ENCODE data around the gene AKR7A2. TPM values are rescaled to one million over a fixed set of nuclear protein-coding genes. Genes with fewer than 3 reads are reported as not detected.

Gene AKR7A2
- polyA plus RNA-seq, 2 donors = 9.4 to 52.6 TPM

DNA sequence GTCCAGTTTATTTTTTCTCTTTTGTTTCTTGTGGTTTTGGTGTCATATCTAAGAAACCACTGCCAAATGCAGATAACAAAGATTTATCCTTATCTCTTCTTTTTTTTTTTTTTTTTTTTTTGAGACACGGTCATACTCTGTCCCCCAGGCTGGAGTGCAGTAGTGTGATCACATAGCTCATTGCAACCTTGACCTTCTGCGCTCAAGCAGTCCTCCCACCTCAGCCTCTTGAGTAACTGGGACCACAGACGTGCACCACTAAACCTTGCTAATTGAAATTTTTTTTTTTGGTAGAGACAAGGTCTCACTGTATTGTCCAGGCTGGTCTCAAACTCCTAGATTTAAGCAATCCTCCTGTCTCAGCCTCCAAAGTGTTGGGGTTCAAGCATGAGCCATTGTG is 9.1 kb upstream of the AKR7A2 start:
- Histone ChIP-seq H3K4me3 (ENCODE audit: low read depth in 1 of 2, low read length in 2 of 2) (no peak overlapping the region), H3K9me3 (ENCODE audit: control insufficient read depth in 2 of 2, insufficient read depth in 1 of 2, low read depth in 1 of 2, low read length in 1 of 2) (no peaks in the 10 kb centered on the region), H3K27me3 (ENCODE audit: control insufficient read depth in 1 of 2, insufficient read depth in 2 of 2, low read length in 2 of 2) (no peaks in the 10 kb centered on the region), H3K27ac (ENCODE audit: low read depth in 2 of 2, low read length in 1 of 2) (no peak overlapping the region), H3K4me1 (ENCODE audit: control insufficient read depth in 2 of 2, insufficient read depth in 2 of 2, low read length in 1 of 2) (no peaks in the 10 kb centered on the region), H3K36me3 (ENCODE audit: control insufficient read depth in 2 of 2, insufficient read depth in 2 of 2, low read length in 1 of 2) (peaks cover 13 to 27% of the 10 kb centered on the region in 2 donors)
- WGBS, 2 donors = 90 to 94% methylated on average over 2 to 3 of the region's 3 CpGs

GRCh38 chr1:19319196-19319595 is 7.3 kb upstream of the AKR7A2 start:
- H3K36me3 ChIP-seq (ENCODE audit: control insufficient read depth in 2 of 2, insufficient read depth in 2 of 2, low read length in 1 of 2) = peaks cover 4 to 14% of the 10 kb centered on the region in 2 donors
- no peaks in the 10 kb centered on the region for H3K9me3 ChIP-seq (ENCODE audit: control insufficient read depth in 2 of 2, insufficient read depth in 1 of 2, low read depth in 1 of 2, low read length in 1 of 2)
- WGBS, 2 donors = 87 to 92% methylated on average over 3 of the region's 3 CpGs
- H3K4me3 ChIP-seq (ENCODE audit: low read depth in 1 of 2, low read length in 2 of 2) = no peak overlapping the region
- peaks cover 0 to 6% of the 10 kb centered on the region in 2 donors for H3K4me1 ChIP-seq (ENCODE audit: control insufficient read depth in 2 of 2, insufficient read depth in 2 of 2, low read length in 1 of 2)
- H3K27ac ChIP-seq (ENCODE audit: low read depth in 2 of 2, low read length in 1 of 2) = no peak overlapping the region
- H3K27me3 ChIP-seq (ENCODE audit: control insufficient read depth in 1 of 2, insufficient read depth in 2 of 2, low read length in 2 of 2) = no peaks in the 10 kb centered on the region

DNA sequence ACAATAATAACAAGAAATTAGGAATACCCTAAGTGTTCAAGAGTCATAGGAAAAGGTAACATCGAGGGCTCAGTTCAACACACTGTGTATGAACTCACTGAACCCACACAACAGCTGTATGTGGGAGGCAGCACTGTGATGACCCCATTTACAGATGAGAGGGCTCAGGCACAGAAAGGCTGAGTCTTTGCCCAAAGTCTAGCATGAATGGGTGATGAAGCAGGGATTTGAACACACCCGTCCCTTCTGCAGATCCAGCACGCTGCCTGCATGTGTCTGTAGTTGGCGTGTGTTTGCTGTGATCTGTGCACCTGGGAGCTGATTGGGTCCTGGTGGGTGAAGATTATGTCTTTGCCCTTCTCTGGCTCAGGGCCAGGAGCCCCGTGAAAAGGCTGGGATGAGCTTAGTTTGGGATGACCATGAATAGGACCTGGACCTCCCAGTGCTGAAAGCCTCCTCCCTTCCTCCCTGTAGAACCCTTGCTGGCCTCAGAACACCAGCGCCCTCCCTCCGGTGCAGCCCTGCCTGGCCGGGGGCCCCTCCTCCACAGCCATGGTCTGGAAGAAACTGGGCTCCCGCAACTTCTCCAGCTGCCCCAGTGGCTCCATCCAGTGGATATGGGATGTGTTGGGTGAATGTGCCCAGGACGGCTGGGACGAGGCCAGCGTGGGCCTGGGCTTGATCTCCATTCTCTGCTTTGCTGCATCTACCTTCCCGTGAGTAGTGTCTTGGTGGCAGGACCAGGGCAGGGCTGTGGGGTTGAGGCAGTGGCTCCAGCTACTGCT is 5.4 kb upstream of the AKR7A2 start:
- no peak overlapping the region for H3K27ac ChIP-seq (ENCODE audit: low read depth in 2 of 2, low read length in 1 of 2)
- H3K9me3 ChIP-seq (ENCODE audit: control insufficient read depth in 2 of 2, insufficient read depth in 1 of 2, low read depth in 1 of 2, low read length in 1 of 2) = no peaks in the 10 kb centered on the region
- H3K4me1 ChIP-seq (ENCODE audit: control insufficient read depth in 2 of 2, insufficient read depth in 2 of 2, low read length in 1 of 2) = peaks cover 4 to 22% of the 10 kb centered on the region in 2 donors
- H3K27me3 ChIP-seq (ENCODE audit: control insufficient read depth in 1 of 2, insufficient read depth in 2 of 2, low read length in 2 of 2) = no peaks in the 10 kb centered on the region
- no peak overlapping the region for H3K4me3 ChIP-seq (ENCODE audit: low read depth in 1 of 2, low read length in 2 of 2)
- H3K36me3 ChIP-seq (ENCODE audit: control insufficient read depth in 2 of 2, insufficient read depth in 2 of 2, low read length in 1 of 2) = peaks cover 0 to 7% of the 10 kb centered on the region in 2 donors
- 84% methylated on average over 11 to 13 of the region's 13 CpGs for whole genome bisulfite sequencing, 2 donors

DNA sequence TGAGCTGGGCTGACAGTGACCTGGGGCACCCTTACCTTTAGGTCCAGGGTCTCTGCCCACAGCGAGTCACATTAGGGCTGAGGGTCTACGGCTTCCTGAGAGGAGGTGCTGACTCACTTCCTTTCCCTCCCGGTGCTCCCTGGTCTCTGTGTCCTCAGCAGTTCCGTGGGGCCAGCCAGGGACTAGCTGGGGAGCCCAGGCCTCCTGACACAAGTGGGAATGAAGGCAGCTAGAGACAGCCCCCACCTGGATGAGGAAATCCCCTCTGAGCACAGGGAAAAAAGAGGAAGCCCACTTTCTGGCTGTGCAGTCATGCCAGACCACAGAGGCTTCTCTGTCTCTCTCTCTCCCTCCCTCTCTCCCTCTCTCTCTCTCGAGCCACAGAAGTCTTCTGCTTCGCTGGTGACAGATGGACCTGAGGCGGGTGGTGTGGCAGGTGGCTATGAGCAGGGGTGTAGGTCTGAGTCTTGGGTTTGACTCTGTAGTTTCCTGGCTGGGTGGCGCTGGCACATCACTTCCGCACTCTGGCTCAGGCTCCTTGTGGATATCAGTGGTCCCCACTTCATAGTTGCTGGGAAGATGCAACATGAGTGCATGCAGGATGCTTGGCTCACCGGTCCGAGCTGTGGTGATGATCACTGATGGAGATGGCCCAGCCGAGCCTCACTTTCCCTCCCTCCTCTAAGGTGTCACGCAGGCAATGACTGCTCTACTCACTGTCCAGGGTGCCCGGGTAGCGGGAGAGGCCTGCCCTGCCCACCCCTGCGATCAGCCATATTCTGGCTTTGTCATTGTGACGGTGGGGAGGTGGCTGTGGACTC is 3.6 kb upstream of the AKR7A2 start:
- H3K36me3 ChIP-seq (ENCODE audit: control insufficient read depth in 2 of 2, insufficient read depth in 2 of 2, low read length in 1 of 2) = peaks cover 0 to 6% of the 10 kb centered on the region in 2 donors
- peaks cover 4 to 25% of the 10 kb centered on the region in 2 donors for H3K4me1 ChIP-seq (ENCODE audit: control insufficient read depth in 2 of 2, insufficient read depth in 2 of 2, low read length in 1 of 2)
- no peak overlapping the region for H3K4me3 ChIP-seq (ENCODE audit: low read depth in 1 of 2, low read length in 2 of 2)
- H3K9me3 ChIP-seq (ENCODE audit: control insufficient read depth in 2 of 2, insufficient read depth in 1 of 2, low read depth in 1 of 2, low read length in 1 of 2) = no peaks in the 10 kb centered on the region
- WGBS, 2 donors = 70 to 79% methylated on average over 16 to 17 of the region's 17 CpGs
- H3K27me3 ChIP-seq (ENCODE audit: control insufficient read depth in 1 of 2, insufficient read depth in 2 of 2, low read length in 2 of 2) = no peaks in the 10 kb centered on the region
- no peak overlapping the region for H3K27ac ChIP-seq (ENCODE audit: low read depth in 2 of 2, low read length in 1 of 2)

DNA sequence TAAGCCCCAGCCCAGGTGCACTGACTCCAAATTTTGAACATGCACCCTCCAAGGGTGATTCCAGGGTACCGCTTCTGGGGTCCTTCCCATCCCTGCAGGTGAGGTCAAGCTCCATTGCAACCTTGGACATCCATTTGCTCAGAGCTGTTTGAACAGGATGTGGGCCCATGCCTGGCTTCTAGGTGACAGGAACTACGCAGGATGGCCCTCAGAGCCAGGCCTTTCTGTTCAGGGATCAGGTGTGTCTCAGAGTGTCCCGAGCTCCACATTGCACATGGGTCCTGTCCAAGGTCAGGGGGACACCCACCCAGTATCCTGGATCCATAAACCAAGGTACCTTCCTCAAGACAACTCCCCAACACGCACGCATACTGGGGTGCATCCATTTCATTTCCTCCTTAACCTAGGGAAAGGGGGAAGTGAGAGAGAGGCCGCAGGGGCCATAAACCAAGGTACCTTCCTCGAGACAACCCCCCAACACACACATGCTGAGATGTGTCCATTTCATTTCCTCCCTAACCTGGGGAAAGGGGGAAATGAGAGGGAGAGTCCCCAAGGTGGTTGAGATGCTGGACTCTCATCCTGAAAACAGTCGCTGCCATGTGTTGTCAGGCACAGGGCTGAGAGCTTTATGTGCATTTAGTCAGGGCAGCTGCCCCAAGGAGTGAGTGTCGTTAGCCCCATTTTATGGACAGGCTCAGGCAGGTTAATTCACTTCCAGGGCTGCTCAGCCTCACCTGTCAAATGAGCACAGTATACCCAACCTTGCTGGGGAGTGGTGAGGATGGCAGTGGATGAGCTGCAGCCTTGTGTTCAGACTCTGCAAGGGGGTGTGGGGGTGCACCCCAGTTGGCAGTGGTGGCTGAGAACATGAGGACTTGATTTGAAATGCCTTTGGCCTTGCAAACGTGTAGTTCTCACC is 2.3 kb upstream of the AKR7A2 start:
- WGBS, 2 donors = 79 to 85% methylated on average over 10 of the region's 10 CpGs
- no peaks in the 10 kb centered on the region for H3K27me3 ChIP-seq (ENCODE audit: control insufficient read depth in 1 of 2, insufficient read depth in 2 of 2, low read length in 2 of 2)
- H3K9me3 ChIP-seq (ENCODE audit: control insufficient read depth in 2 of 2, insufficient read depth in 1 of 2, low read depth in 1 of 2, low read length in 1 of 2) = no peaks in the 10 kb centered on the region
- H3K4me3 ChIP-seq (ENCODE audit: low read depth in 1 of 2, low read length in 2 of 2) = no peak overlapping the region
- H3K4me1 ChIP-seq (ENCODE audit: control insufficient read depth in 2 of 2, insufficient read depth in 2 of 2, low read length in 1 of 2) = peaks cover 4 to 26% of the 10 kb centered on the region in 2 donors
- H3K27ac ChIP-seq (ENCODE audit: low read depth in 2 of 2, low read length in 1 of 2) = no peak overlapping the region
- peaks cover 0 to 6% of the 10 kb centered on the region in 2 donors for H3K36me3 ChIP-seq (ENCODE audit: control insufficient read depth in 2 of 2, insufficient read depth in 2 of 2, low read length in 1 of 2)

DNA sequence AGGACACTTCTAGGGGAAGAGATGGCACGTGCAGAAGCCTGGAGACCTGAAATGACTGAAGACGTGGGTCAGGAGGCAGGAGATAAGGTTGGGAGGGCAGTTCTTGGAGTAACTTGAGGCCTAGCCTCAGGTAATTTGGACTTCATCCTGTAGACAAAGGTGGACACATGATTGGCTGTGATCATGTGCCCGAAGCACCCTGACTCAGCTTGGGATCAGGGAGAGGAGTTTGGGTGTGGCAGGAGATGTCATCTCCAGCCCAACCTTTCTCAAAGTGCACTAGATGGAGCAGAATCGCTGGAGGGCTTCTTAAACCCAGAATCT is 1.7 kb upstream of the AKR7A2 start:
- H3K9me3 ChIP-seq (ENCODE audit: control insufficient read depth in 2 of 2, insufficient read depth in 1 of 2, low read depth in 1 of 2, low read length in 1 of 2) = no peaks in the 10 kb centered on the region
- H3K27ac ChIP-seq (ENCODE audit: low read depth in 2 of 2, low read length in 1 of 2) = no peak overlapping the region
- peaks cover 0 to 6% of the 10 kb centered on the region in 2 donors for H3K36me3 ChIP-seq (ENCODE audit: control insufficient read depth in 2 of 2, insufficient read depth in 2 of 2, low read length in 1 of 2)
- H3K27me3 ChIP-seq (ENCODE audit: control insufficient read depth in 1 of 2, insufficient read depth in 2 of 2, low read length in 2 of 2) = no peaks in the 10 kb centered on the region
- no peak overlapping the region for H3K4me3 ChIP-seq (ENCODE audit: low read depth in 1 of 2, low read length in 2 of 2)
- WGBS, 2 donors = 73 to 85% methylated on average over 4 of the region's 4 CpGs
- peaks cover 4 to 26% of the 10 kb centered on the region in 2 donors for H3K4me1 ChIP-seq (ENCODE audit: control insufficient read depth in 2 of 2, insufficient read depth in 2 of 2, low read length in 1 of 2)

- H3K27ac ChIP-seq (ENCODE audit: low read depth in 2 of 2, low read length in 1 of 2) = peak overlapping the region; percentile 71 to 84
- 41 to 42% methylated on average over 20 of the region's 20 CpGs for WGBS, 2 donors
Measured at GRCh38 chr1:19312782-19313635, 1.1 kb upstream of the AKR7A2 start.

GRCh38 chr1:19311503-19311930 is 427 bp downstream of the AKR7A2 start:
- H3K9me3 ChIP-seq (ENCODE audit: control insufficient read depth in 2 of 2, insufficient read depth in 1 of 2, low read depth in 1 of 2, low read length in 1 of 2) = no peaks in the 10 kb centered on the region
- peaks cover 3 to 13% of the 10 kb centered on the region in 2 donors for H3K36me3 ChIP-seq (ENCODE audit: control insufficient read depth in 2 of 2, insufficient read depth in 2 of 2, low read length in 1 of 2)
- H3K27me3 ChIP-seq (ENCODE audit: control insufficient read depth in 1 of 2, insufficient read depth in 2 of 2, low read length in 2 of 2) = no peaks in the 10 kb centered on the region
- H3K4me3 ChIP-seq (ENCODE audit: low read depth in 1 of 2, low read length in 2 of 2) = peak overlapping the region; percentile 79 to 92
- peak overlapping the region; percentile 50 to 71 for H3K27ac ChIP-seq (ENCODE audit: low read depth in 2 of 2, low read length in 1 of 2)
- peaks cover 4 to 28% of the 10 kb centered on the region in 2 donors for H3K4me1 ChIP-seq (ENCODE audit: control insufficient read depth in 2 of 2, insufficient read depth in 2 of 2, low read length in 1 of 2)
- WGBS, 2 donors = 0 to 1% methylated on average over 24 to 29 of the region's 29 CpGs

More at GRCh38 chr1:19312782-19313635, 1.1 kb upstream of the AKR7A2 start:
- Histone ChIP-seq H3K27me3 (ENCODE audit: control insufficient read depth in 1 of 2, insufficient read depth in 2 of 2, low read length in 2 of 2) (no peaks in the 10 kb centered on the region), H3K4me3 (ENCODE audit: low read depth in 1 of 2, low read length in 2 of 2) (peak overlapping the region; percentile 69 to 86), H3K36me3 (ENCODE audit: control insufficient read depth in 2 of 2, insufficient read depth in 2 of 2, low read length in 1 of 2) (peaks cover 3 to 8% of the 10 kb centered on the region in 2 donors), H3K9me3 (ENCODE audit: control insufficient read depth in 2 of 2, insufficient read depth in 1 of 2, low read depth in 1 of 2, low read length in 1 of 2) (no peaks in the 10 kb centered on the region), H3K4me1 (ENCODE audit: control insufficient read depth in 2 of 2, insufficient read depth in 2 of 2, low read length in 1 of 2) (peaks cover 4 to 26% of the 10 kb centered on the region in 2 donors)

Measured in esophagus (tissue), 2 donors.